T47D (cell line): ENCODE data around the gene FHL2.

ENCODE experiments used
- DNase-seq, 2 experiments: peaks; one replicate each; pipeline versions ENCODE4 v3.0.0 to v3.0.0-alpha.2; 2011 to 2012; ENCODE audit warnings: low read depth in 1 of 2, low spot score in 1 of 2
- JUND ChIP-seq: IDR thresholded peaks from 2 replicates; pipeline ENCODE4 v1.6.1; 2012; ENCODE audit warnings: low read depth
- in situ Hi-C: cut with HindIII; loops from 2 replicates; pipeline ENCODE4 v1.10.0; 2016; ENCODE audit warnings: low sequenced_read_pairs, low pct_unique_long_range_greater_than_20kb

The FHL2 gene, protein sequence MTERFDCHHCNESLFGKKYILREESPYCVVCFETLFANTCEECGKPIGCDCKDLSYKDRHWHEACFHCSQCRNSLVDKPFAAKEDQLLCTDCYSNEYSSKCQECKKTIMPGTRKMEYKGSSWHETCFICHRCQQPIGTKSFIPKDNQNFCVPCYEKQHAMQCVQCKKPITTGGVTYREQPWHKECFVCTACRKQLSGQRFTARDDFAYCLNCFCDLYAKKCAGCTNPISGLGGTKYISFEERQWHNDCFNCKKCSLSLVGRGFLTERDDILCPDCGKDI

DNA sequence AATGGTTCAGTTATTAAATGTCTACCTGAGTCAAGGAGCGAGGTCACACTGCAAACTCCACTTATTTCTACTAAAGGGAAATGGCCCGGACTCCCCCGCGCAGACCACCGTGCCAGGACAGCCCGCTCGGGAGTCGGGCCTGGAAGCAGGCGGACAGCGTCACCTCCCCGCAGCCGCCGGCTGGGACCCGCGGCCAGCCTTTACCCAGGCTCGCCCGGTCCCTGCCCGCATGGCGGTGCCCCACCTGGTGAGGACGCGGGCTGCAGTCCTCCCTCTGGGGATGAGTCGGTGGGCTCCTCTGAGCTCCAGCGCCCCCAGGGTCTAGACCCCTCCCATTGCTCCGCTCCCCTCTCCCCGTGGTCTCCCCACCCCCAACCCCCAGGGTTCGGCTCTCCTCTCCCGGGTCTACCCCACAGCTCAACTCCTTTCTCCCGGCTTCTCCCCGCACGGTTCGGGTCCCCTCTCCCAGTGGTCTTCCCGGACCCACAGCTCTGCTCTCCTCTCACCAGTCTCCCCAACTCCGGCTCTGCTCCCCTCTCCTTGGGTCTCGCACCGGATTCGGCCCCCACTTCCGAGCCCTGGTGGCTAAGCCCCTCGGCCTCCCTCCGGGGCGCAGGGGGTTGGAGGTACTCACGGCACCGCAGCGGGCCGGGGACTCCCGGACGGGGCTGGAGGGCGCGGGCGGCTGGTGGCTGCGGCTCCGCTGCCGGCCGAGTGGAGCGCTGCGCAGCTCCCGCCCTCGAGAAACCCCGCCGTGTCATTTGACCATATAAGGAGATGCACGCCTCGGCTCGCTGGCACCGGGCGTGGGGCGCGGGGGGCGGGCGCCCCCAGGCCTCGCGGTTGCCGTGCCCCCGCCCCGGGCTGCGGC is at the start of gene FHL2:
TSS of gene FHL2 (minus strand) at position 716 of the 871 bp plus-strand sequence. CDS start 12,535 bp downstream, outside the sequence.
- DNase-seq, result peak; percentile 58 to 82
- no peak for TF ChIP-seq JUND
- in situ Hi-C loops, result no loop called here

DNA sequence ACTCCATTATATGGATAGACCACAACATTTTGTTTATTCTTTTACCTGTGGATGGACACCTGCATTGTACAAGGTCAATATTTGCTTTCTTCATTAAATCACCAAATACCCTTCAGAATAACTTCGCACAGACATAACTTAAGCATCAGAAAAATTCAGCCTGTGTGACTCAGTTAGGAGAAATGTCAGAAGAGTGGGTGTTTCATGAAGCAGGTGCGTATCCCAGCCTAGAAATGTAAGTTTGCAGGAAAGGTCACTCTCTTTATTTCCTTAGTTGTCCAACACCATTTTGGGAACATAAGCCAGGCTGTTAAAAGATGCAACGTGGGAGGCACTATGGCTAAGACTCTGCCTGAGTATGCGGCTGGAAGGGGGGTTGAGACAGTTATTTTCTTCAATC is 48.6 kb upstream of the FHL2 start:
- no peak for TF ChIP-seq JUND
- DNase-seq, result no peak
- in situ Hi-C loops, result no loop called here

DNA sequence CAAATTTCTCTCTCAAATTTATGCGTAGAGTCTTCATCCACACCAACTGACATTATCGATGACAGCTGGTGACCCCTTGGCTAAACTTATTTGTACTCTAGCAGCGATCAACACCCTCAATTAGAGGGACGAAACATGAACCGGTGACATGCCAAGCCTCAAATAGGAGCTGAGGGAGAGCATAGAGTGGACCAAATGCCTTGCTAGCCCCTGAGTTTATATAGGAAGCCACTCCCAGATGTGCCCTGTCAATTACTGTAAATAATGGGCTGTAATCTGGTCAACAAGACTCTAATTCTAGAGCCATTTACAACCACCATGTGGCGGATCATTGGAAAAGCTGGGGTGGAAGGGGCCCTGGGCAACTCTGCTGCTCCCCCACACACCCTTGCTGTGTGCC is 47.6 kb upstream of the FHL2 start:
- no peak for DNase-seq
- in situ Hi-C loops, result no loop called here
- TF ChIP-seq JUND, result no peak

DNA sequence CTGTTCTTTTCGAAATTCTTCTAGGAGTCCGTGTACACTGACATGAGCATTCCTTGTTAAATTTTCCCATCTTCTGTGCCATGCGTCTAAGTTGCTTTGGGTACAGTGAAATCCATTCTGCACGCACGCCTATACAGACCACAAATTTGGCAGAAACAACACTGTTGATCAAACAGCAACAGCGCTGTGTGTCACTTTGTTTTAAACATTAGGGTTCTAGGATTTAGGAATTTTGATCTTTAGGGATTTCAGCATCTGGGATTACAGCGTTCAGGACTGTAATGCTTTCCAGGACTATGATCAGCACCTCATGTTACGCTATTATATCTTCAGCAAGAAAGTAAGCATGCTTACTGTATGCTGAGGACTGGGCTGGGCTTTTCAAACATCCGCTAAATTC is 47.1 kb upstream of the FHL2 start:
- no peak for DNase-seq
- in situ Hi-C loops, result no loop called here
- no peak for TF ChIP-seq JUND

DNA sequence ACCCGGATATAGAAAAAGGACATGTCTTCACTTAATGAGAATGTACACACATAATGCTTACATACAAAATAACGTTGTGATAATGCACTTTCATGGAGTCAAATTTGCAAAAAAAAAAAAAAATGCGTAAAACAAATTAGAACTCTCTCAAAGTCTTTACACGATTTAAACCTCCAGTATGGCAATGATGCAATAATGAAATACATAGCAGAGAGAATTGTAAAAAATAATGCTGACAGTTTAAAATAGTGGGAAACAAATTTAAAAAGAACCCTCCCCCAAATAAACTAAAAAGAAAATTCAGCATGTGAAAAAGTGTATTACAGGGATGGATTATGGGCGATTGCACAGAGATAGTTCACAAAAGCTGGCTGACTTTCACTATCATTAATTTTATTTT is 46.6 kb upstream of the FHL2 start:
- TF ChIP-seq JUND, result no peak
- in situ Hi-C loops, result no loop called here

DNA sequence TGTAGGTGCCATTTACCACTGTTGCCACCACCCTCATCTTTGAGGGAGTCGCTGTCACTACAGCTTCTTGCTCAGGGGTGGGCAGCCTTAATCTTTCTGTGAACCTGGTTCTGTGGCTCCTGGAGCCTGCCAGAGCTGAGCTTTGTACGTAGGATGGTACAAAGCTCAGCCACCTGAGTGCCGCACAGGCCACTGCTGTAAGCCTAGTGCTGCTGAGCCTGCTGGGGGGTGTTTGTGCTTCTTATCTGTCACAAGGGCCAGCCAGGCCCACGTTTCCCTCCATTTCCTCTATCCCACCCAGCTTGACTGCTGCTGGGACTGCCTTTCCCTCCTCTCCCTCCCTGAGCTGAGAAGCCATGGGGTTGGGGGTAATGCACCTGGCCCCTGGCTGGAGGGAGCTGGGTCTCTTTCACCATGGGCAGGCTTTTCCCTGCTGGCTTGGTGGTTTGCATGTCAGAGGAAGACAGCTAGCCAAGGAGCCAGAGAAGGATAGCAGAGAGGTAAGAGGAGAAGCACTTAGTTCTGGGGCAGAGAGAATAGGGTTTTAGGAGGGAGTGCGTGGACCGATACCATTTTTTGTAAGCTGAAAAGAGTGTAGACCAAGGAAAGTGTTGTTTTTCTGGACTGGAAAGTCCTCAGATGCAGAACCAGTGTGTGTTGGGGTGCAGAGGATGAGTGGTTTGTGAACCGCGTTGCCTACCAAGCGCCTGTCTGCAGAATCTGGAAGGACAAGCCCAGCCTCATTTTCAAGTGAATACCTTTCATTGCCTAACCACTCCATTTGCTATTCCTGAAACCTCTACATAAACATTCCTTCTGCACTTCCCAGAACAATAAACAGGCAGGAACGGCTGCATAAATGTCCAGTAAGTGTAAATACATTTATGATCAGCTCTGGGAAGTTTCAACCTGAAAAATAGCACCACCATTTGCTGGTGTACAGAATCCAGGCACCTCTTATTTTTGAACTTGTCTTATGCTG is 45.1 kb upstream of the FHL2 start:
- peak in 1 of 2 experiments; percentile 88 for DNase-seq
- in situ Hi-C loops, result no loop called here
- TF ChIP-seq JUND, result no peak

More for the DNA sequence above, 46.6 kb upstream of the FHL2 start:
- no peak for DNase-seq

DNA sequence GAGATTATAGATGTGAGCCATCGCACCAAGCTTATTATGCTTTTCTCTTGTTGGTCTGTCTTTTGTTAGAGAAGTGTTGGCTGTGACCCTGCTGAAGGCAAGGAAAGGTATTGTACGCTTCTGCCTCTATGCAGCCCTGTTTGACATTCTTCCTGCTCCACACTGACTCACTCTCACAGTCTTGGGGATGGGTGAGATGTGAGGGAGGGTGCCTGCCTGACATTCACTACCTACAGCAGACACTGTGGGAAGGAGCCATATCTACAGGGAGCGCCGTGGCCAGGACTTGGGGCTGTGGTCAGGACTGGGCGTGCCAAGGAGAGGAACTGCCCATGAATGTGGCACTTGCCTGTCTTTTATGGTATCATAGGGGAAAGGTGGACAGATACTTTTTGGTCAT is 43.9 kb upstream of the FHL2 start:
- in situ Hi-C loops, result no loop called here
- DNase-seq, result no peak
- no peak for TF ChIP-seq JUND

DNA sequence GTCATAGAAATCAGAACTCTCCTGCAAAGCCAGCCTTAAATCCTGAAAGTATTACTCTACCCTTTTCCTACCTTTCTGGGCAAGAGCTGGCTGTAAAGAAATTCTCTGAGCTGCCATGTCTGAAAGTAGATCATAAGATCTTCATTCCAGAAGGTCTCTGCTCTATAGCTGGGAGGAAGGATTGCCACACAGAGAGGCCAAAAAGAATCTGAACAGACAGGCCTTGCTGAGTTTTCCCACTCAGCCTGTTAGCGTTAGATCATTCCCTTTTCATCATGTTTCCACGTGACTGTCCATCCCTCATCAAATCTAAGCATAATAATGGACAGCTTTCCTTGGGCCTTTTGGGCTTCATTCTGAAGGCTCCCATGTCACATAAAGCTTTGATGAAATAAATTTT is 43.2 kb upstream of the FHL2 start:
- TF ChIP-seq JUND, result no peak
- DNase-seq, result peak in 1 of 2 experiments; percentile 62
- in situ Hi-C loops, result no loop called here

DNA sequence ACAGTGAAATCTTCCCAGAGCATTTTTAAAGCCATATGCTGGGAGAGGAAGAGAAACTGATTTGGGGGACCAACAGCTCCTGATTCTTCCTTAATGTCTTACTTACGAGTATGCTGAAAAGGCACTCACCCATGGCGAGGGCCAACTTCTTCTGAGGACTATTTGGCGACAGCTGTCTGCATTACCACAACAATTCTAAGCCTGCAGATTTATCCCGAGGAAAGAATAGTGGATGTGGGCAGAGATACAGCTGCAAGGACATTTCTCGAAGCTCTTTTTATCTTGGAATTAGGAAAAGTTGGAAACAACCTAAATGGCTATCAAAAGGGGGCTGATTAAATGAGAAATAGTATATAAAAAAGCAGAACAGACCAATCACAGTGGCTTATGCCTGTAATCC is 40.3 kb upstream of the FHL2 start:
- DNase-seq, result no peak
- no peak for TF ChIP-seq JUND
- in situ Hi-C loops, result no loop called here

DNA sequence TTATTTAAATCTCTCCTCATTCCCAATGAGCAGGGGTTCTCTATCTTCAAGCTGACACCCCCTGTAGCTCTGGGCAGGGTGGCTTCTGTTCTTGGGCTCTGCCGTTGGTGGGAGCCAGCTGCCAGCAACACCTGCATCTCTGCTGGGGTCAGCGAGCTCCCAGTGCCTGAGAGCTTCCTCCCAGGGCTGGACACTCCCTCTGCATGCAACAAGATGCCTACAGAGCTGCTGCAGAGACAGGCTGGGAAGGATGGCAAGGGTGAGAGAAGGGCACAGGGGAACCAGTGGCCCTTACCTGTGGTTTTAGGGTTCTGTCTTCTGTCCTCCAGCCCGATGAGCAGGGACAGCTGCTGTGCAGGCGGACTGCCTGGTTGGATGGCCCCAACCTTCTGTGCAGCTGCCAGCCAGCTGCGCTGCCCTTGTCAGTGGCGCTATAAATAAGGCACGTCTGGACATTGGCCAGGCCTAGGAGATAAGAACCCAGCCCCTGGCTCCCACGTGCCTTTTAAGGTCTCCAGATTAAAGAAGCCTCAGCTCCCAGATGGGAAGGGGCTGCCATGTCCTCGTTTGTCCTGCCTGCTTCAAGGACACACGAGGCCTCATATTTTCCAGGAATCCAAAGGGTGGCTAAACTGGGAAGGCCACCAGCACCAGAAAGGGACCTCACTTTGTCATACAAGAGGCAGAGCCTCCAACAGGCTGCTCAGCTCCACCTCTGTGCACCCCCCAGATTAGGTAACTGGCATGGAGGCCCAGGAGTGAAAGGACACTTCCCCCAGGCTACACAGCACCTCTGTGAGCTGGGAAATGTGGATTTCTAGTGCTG is 39.5 kb upstream of the FHL2 start:
- no peak for TF ChIP-seq JUND
- no peak for DNase-seq
- in situ Hi-C loops, result no loop called here

DNA sequence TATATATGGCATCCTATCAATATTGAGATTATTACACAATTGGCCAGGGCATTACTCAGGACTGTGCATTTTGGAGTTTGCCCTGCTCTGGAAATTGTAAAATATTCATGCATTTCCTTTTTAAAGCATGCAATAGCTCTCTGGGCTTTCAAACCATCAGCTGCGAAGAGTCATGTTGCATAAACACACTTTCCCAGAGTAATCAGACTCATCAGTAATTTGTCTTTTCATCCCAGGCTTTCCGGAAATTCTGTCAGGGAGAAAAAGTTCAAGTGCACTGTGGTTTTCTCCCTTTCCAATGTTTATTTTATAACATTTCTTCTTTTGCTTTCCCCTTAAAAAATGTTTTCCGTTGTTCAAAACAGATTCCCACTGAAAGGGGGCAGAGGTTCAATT is 38.9 kb upstream of the FHL2 start:
- no peak for DNase-seq

More for the DNA sequence above, 38.9 kb upstream of the FHL2 start:
- TF ChIP-seq JUND, result no peak
- in situ Hi-C loops, result no loop called here
